Measurements from ENCODE around the gene PARD3.

DNA sequence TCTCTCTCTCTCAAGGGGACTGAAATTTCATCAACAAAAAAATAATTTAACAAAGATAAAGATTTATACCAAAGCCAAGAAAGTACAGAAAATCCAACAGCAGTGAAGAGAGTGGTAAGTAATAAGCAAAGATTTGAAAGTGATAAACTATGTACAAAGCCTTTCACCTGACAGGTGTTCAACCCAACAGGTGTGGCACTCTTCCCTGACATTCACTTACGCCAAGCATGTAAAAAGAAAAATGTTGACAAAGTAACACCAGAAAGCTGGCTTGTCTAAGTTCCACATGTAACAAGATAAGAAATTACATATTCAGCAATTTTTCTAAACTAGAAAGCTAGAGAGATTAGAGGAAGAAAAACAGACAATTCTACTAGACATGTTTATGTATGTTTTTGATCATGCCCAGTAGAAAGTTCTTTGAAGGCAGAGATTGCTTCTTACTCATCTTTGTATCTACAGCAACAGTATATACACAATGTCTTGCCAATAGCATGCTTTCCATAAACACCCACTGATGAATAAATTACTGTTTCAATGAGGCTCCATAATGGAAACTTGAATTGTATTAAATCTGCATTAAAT, 468.5 kb downstream of the PARD3 start:
- TF ChIP-seq CTCF (IDR thresholded peaks at IDR 0.05; ENCODE audit: poor library complexity) (no peak), EZH2 (IDR thresholded peaks at IDR 0.05; ENCODE audit: borderline replicate concordance) (no peak)
